Esophagus muscularis mucosa (tissue), 4 donors: ENCODE measurements around the gene ANTXRL.

Experiments used
- CTCF ChIP-seq, 3 experiments: fragments of 200-600 bp in 2 of 3; fragments of 450-650 bp in 1 of 3; sonication (generic) in 2 of 3; IDR thresholded peaks; one replicate each; pipeline ENCODE4 v1.5.1; 2017 to 2019; ENCODE audit warnings: antibody characterized with exemption in 3 of 3, mild to moderate bottlenecking in 2 of 3, moderate library complexity in 1 of 3
- EP300 ChIP-seq: sonication (generic); formaldehyde crosslinking; IDR thresholded peaks from one replicate; pipeline ENCODE4 v1.6.1; 2017; ENCODE audit warnings: antibody characterized with exemption
- POLR2A ChIP-seq: fragments of 450-650 bp; IDR thresholded peaks from one replicate; pipeline ENCODE4 v1.6.1; 2017; ENCODE audit warnings: antibody characterized with exemption, moderate library complexity, mild to moderate bottlenecking, low read depth

- no peak for TF ChIP-seq CTCF (IDR thresholded peaks at IDR 0.05)
- TF ChIP-seq POLR2A = no peak
- no peak for TF ChIP-seq EP300
Observed at GRCh38 chr10:46326971-46327370, 40.2 kb downstream of the ANTXRL start.
